Measurements from ENCODE around the gene MTHFD2. TPM values are rescaled to one million over a fixed set of nuclear protein-coding genes. Genes with fewer than 3 reads are reported as not detected.

Gene MTHFD2
- total and polyA plus RNA-seq, 7 donors: 12.7 to 59.4 (median 26.2) TPM

GRCh38 chr2:74191596-74192380 lies 6.6 kb upstream of the MTHFD2 start:
- Histone ChIP-seq H3K9me3 (no peaks in the 10 kb centered on the region), H3K27ac (no peak overlapping the region), H3K27me3 (no peaks in the 10 kb centered on the region), H3K4me1 (no peaks in the 10 kb centered on the region), H3K4me3 (no peak overlapping the region), H3K36me3 (no peaks in the 10 kb centered on the region)
- intact Hi-C loops (cut with DNase I): no loop called here
- TF ChIP-seq EP300 (IDR thresholded peaks at IDR 0.05) (no peak), POLR2A (IDR thresholded peaks at IDR 0.05) (no peak), POLR2AphosphoS5 (IDR thresholded peaks at IDR 0.05) (no peak)
- TF ChIP-seq, protein P1, sequence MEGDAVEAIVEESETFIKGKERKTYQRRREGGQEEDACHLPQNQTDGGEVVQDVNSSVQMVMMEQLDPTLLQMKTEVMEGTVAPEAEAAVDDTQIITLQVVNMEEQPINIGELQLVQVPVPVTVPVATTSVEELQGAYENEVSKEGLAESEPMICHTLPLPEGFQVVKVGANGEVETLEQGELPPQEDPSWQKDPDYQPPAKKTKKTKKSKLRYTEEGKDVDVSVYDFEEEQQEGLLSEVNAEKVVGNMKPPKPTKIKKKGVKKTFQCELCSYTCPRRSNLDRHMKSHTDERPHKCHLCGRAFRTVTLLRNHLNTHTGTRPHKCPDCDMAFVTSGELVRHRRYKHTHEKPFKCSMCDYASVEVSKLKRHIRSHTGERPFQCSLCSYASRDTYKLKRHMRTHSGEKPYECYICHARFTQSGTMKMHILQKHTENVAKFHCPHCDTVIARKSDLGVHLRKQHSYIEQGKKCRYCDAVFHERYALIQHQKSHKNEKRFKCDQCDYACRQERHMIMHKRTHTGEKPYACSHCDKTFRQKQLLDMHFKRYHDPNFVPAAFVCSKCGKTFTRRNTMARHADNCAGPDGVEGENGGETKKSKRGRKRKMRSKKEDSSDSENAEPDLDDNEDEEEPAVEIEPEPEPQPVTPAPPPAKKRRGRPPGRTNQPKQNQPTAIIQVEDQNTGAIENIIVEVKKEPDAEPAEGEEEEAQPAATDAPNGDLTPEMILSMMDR (IDR thresholded peaks at IDR 0.05): no peak
- DNase-seq: no peak
- 79 to 81% methylated on average over 6 of the region's 6 CpGs for WGBS, 2 donors

GRCh38 chr2:74194799-74195198 lies 3.6 kb upstream of the MTHFD2 start:
- no peak for TF ChIP-seq POLR2AphosphoS5 (IDR thresholded peaks at IDR 0.05)
- TF ChIP-seq, protein P1 (IDR thresholded peaks at IDR 0.05): no peak
- TF ChIP-seq EP300 (IDR thresholded peaks at IDR 0.05): no peak
- no peak for TF ChIP-seq POLR2A (IDR thresholded peaks at IDR 0.05)
- 19 to 72% methylated on average over 1 of the region's 1 CpG for WGBS, 2 donors
- no peaks in the 10 kb centered on the region for H3K9me3 ChIP-seq
- H3K4me3 ChIP-seq: no peak overlapping the region
- H3K4me1 ChIP-seq: peaks cover 0 to 12% (median 9%) of the 10 kb centered on the region in 4 donors
- H3K27me3 ChIP-seq: no peaks in the 10 kb centered on the region
- no peaks in the 10 kb centered on the region for H3K36me3 ChIP-seq
- DNase-seq: no peak
- no peak overlapping the region for H3K27ac ChIP-seq
- intact Hi-C loops (cut with DNase I): no loop called here

DNA sequence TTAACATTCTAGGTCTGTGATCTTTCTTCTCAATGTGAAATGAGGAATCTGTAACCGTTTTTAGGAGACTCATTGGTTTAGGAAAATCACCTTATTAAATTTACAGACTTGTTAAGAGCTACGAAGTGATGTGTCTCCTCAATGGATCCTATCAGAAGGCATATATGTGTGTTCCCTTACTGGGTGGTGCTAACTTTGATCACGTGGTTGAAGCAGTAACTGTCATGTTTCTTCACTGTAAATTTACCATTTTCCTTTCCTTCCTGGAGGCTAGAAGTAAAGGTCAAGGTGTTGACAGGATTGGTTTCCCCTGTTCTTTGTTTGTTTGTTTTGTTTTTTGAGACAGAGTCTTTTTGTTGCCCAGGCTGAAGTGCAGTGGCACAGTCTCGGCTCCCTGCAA lies 1.4 kb upstream of the MTHFD2 start:
- TF ChIP-seq, protein P1 (IDR thresholded peaks at IDR 0.05): no peak
- TF ChIP-seq POLR2A (IDR thresholded peaks at IDR 0.05) (no peak), EP300 (IDR thresholded peaks at IDR 0.05) (no peak), POLR2AphosphoS5 (IDR thresholded peaks at IDR 0.05) (no peak)
- no peak overlapping the region for H3K4me3 ChIP-seq
- no peaks in the 10 kb centered on the region for H3K36me3 ChIP-seq
- no peaks in the 10 kb centered on the region for H3K9me3 ChIP-seq
- H3K27me3 ChIP-seq: no peaks in the 10 kb centered on the region
- no peak overlapping the region for H3K27ac ChIP-seq
- H3K4me1 ChIP-seq: peaks cover 0 to 17% (median 12%) of the 10 kb centered on the region in 4 donors
- DNase-seq: no peak
- 67 to 77% methylated on average over 4 of the region's 4 CpGs for WGBS, 2 donors
- intact Hi-C loops (cut with DNase I): no loop called here

DNA sequence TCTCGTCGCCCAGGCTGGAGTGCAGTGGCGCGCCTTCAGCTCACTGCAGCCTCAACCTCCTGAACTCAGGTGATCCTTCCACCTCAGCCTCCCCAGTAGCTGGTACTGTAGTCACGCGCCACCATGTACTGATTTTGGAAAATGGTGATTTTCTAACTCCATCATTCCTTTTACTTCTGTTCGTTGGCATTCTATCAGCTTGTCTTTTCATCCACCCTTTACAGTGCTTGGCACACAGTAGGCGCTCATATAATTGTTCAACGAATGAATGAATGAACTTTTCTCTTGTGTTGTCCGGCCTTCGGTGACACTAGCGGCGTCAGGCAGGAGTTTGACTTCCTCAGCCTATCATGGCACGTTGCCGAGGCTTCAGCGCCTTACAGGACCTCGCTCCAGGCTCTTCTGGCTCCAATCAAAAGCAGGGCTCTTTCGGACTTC lies 373 bp upstream of the MTHFD2 start:
- H3K4me3 ChIP-seq: peak overlapping the region; percentile 50 to 71 (median 64)
- H3K27me3 ChIP-seq: no peaks in the 10 kb centered on the region
- TF ChIP-seq POLR2A (IDR thresholded peaks at IDR 0.05): no peak
- intact Hi-C loops (cut with DNase I): loop anchor here (2.0 kb wide), 1 partner anchor 19 kb away; the partner anchor contains the start of gene MOB1A
- peak; percentile 91 for DNase-seq
- no peaks in the 10 kb centered on the region for H3K9me3 ChIP-seq
- WGBS, 2 donors: 37% methylated on average over 18 of the region's 18 CpGs
- peak overlapping the region; percentile 72 to 93 (median 90) for H3K27ac ChIP-seq
- peaks cover 0 to 17% (median 12%) of the 10 kb centered on the region in 4 donors for H3K4me1 ChIP-seq
- H3K36me3 ChIP-seq: no peaks in the 10 kb centered on the region

DNA sequence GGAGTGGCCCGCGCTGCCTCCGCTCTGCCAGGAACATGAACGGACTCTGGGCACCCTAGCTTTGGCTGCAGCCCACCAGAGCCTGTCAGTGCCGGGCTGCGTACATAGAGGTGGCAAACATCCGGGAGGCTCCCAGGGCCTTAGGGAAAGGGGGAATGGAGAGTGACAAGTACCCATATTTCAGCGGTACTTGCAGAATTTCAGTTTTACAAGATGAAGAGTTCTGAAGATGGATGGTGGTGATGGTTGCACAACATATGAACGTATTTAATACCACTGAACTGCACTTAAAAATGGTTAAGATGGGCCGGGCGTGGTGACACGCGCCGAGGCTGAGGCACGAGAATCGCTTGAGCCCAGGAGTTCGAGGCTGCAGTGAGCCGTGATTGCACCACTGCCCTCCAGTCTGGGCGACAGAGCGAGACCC lies 873 bp downstream of the MTHFD2 start:
- H3K4me1 ChIP-seq: peaks cover 0 to 17% (median 12%) of the 10 kb centered on the region in 4 donors
- intact Hi-C loops (cut with DNase I): loop anchor here (2.0 kb wide), 1 partner anchor 20 kb away; the partner anchor contains the start of gene MOB1A
- 3 to 4% methylated on average over 20 of the region's 20 CpGs for WGBS, 2 donors
- H3K27me3 ChIP-seq: no peaks in the 10 kb centered on the region
- no peak for DNase-seq
- peak overlapping the region; percentile 72 to 93 (median 90) for H3K27ac ChIP-seq
- no peaks in the 10 kb centered on the region for H3K9me3 ChIP-seq
- H3K4me3 ChIP-seq: peak overlapping the region; percentile 50 to 71 (median 64)
- no peaks in the 10 kb centered on the region for H3K36me3 ChIP-seq
- TF ChIP-seq EP300 (IDR thresholded peaks at IDR 0.05) (no peak), POLR2AphosphoS5 (IDR thresholded peaks at IDR 0.05) (no peak), POLR2A (IDR thresholded peaks at IDR 0.05) (no peak)
- TF ChIP-seq, protein P1 (IDR thresholded peaks at IDR 0.05): no peak

Data from sigmoid colon (tissue), 7 donors.